Measurements from ENCODE around the gene DNAH2. TPM values are rescaled to one million over a fixed set of nuclear protein-coding genes. Genes with fewer than 3 reads are reported as not detected.

DNAH2 gene
- total and polyA plus RNA-seq, 9 of the 15 experiments (the other 6 are each of a cell fraction or from before 2014, with no cell fraction given), result 0.03 TPM; not detected in 8

GRCh38 chr17:7833011-7833794 lies 115.7 kb downstream of the DNAH2 start:
- peak overlapping the region in 1 of 2 experiments; percentile 55; a peak in 3 of 4 replicates for H3K9ac ChIP-seq (ENCODE audit: insufficient read depth in 1 of 2, low read depth in 2 of 2, low read length in 2 of 2)

More at GRCh38 chr17:7833011-7833794, 115.7 kb downstream of the DNAH2 start:
- no TSS peak for BruUV-seq (replicated peaks)
- no peak for TF ChIP-seq ZNF217 (CRISPR knock-in tag; IDR thresholded peaks at IDR 0.05)
- 0 out of 2 replicates have a peak, but pooled peaks have one; percentile 37 for TF ChIP-seq ESRRA (IDR thresholded peaks at IDR 0.05; ENCODE audit: borderline replicate concordance, low read depth)
- no peak for TF ChIP-seq MYNN (IDR thresholded peaks at IDR 0.05)
- no peak for TF ChIP-seq MYNN (CRISPR knock-in tag; IDR thresholded peaks at IDR 0.05)
- TF ChIP-seq ZBTB2 (IDR thresholded peaks at IDR 0.05), result no peak
- no peak for TF ChIP-seq ILF3 (IDR thresholded peaks at IDR 0.05; ENCODE audit: borderline replicate concordance)
- WGBS (ENCODE audit: insufficient coverage, low coverage, missing lambda C conversion rate), result 45% methylated on average over 10 of the region's 19 CpGs
- in situ Hi-C loops (cut with MboI) (no loop called here), intact Hi-C loops (cut with micrococcal nuclease) (loop anchor here (10.0 kb wide), 2 partner anchors 62 to 292 kb away; partner anchors contain the start of gene HES7)
- Histone ChIP-seq H3K36me3 (ENCODE audit: control insufficient read depth, insufficient read depth, low read length) (no peaks in the 10 kb centered on the region), H3K9me1 (ENCODE audit: control insufficient read depth, insufficient read depth, low read length) (no peaks in the 10 kb centered on the region), H3K4me1 (replicated peaks in 1 of 2; ENCODE audit: control insufficient read depth in 2 of 2, insufficient read depth in 2 of 2, low read length in 2 of 2) (peaks cover 18 to 38% of the 10 kb centered on the region in 2 experiments), H3K4me2 (ENCODE audit: insufficient read depth, low read length) (peak overlapping the region; percentile 80), H4K20me1 (replicated peaks; ENCODE audit: control insufficient read depth, insufficient read depth, low read length) (no peaks in the 10 kb centered on the region), H3K27ac (ENCODE audit: extremely low read depth, low read depth, low read length) (no peak overlapping the region), H2AFZ (ENCODE audit: low read depth, low read length) (peak overlapping the region; percentile 87), H3K79me2 (ENCODE audit: control insufficient read depth, insufficient read depth, low read length) (no peaks in the 10 kb centered on the region; the same call in 2 of the 3 replicates), H3K27me3 (ENCODE audit: control insufficient read depth in 2 of 2, insufficient read depth in 2 of 2, low read length in 2 of 2) (peaks cover 14 to 17% of the 10 kb centered on the region in 2 experiments; a peak in 4 of 5 replicates), H3K4me3 (peak overlapping the region; percentile 65), H3K9me3 (replicated peaks; ENCODE audit: control insufficient read depth, insufficient read depth, low read depth, low read length) (no peaks in the 10 kb centered on the region)
- ChIA-PET POLR2A (interaction anchor here (0.6 to 1.2 kb wide), 4 partner anchors 9 to 50 kb away, joined by 3 to 4 read pairs (median 4); no protein-coding TSS in a partner anchor), CTCF (ENCODE audit: low intra/inter-chr PET ratio) (no interaction called here)
- ATAC-seq (no peak), FAIRE-seq (no peak), DNase-seq (ENCODE audit: extremely low read depth in 1 of 4, low spot score in 3 of 4) (no peak)

All from K562 (cell line).